HCT116 (cell line): ENCODE data around the gene SH3GL1. TPM values are rescaled to one million over a fixed set of nuclear protein-coding genes. Genes with fewer than 3 reads are reported as not detected.

Experiments
- ATAC-seq: fragments of 200-7000 bp; cut with Tn5 transposase; 2 replicates; pipeline ENCODE4 v1.9.1; 2020; ENCODE audit warnings: mild to moderate bottlenecking, moderate library complexity
- BruUV-seq: library from RNA; stranded (reverse); fragments of 400-500 nt; replicated peaks from 2 replicates; lab custom pipeline; 2021; lab: Mats Ljungman, UMichigan
- CTCF ChIA-PET: fragments of 300-600 bp; sonication (Branson Sonifier 250); formaldehyde crosslinking; loops from one replicate; lab custom pipeline; 2021; ENCODE audit warnings: antibody characterized with exemption; lab: Charles Lee
- POLR2A ChIA-PET: fragments of 300-600, 350-600 bp; sonication (Branson Sonifier 250); formaldehyde crosslinking; loops from one replicate; lab custom pipeline; 2021; ENCODE audit warnings: antibody characterized with exemption; lab: Charles Lee
- RAD21 ChIA-PET, 2 experiments: fragments of 300-600 bp; sonication (Branson Sonifier 250); formaldehyde crosslinking; loops; one replicate each; lab custom pipeline; 2023; ENCODE audit warnings: low total read pairs in 2 of 2; ENCODE audit not compliant: uncharacterized antibody in 2 of 2, unreplicated experiment in 2 of 2, low non-redundant PET in 1 of 2; lab: Charles Lee
- DNase-seq: peaks from one replicate; pipeline ENCODE4 v3.0.0-alpha.2; 2010; ENCODE audit warnings: low read depth, low spot score
- H2AFZ ChIP-seq: fragments of 200-600 bp; shearing (Covaris generic), sonication (generic); 2 replicates; pipeline ENCODE4 v1.6.1; 2017; ENCODE audit warnings: low read depth, mixed run types, mixed read lengths, antibody characterized with exemption, low read length; ENCODE audit not compliant: poor library complexity, severe bottlenecking
- H3K27ac ChIP-seq: 2 replicates; pipeline ENCODE4 v1.5.1; 2012; ENCODE audit warnings: low read depth, low read length
- H3K27me3 ChIP-seq: fragments of 200-600 bp; sonication (generic); 2 replicates; pipeline ENCODE4 v1.6.1; 2016; ENCODE audit warnings: mixed run types, low read length, mixed read lengths; ENCODE audit not compliant: insufficient read depth
- H3K36me3 ChIP-seq, 2 experiments: fragments of 200-500 bp in 1 of 2; fragments of 200-600 bp in 1 of 2; sonication (Bioruptor generic) in 1 of 2; sonication (generic) in 1 of 2; 2 replicates each; pipeline versions ENCODE4 v1.5.1 to v1.6.1; 2014 to 2016; ENCODE audit warnings: low read length in 2 of 2, inconsistent platforms in 1 of 2, mixed read lengths in 1 of 2, mixed run types in 1 of 2; ENCODE audit not compliant: insufficient read depth in 2 of 2, control insufficient read depth in 1 of 2
- H3K4me1 ChIP-seq, 2 experiments: fragments of 200-600 bp in 1 of 2; sonication (generic) in 1 of 2; 2 replicates each; pipeline versions ENCODE4 v1.5.1 to v1.6.1; 2012 to 2017; ENCODE audit warnings: low read length in 2 of 2, inconsistent platforms in 1 of 2, mild to moderate bottlenecking in 1 of 2, mixed read lengths in 1 of 2, mixed run types in 1 of 2, moderate library complexity in 1 of 2; ENCODE audit not compliant: insufficient read depth in 2 of 2, control insufficient read depth in 1 of 2
- H3K4me2 ChIP-seq: fragments of 200-600 bp; sonication (generic); 2 replicates; pipeline ENCODE4 v1.6.1; 2017; ENCODE audit warnings: mixed run types, low read length, mixed read lengths
- H3K4me3 ChIP-seq, 2 experiments: fragments of 200-600 bp in 1 of 2; sonication (generic) in 1 of 2; replicated peaks in 1 of 2; 2 replicates each; pipeline ENCODE4 v1.5.1; 2011 to 2016; ENCODE audit warnings: low read length in 2 of 2, control low read depth in 1 of 2, low read depth in 1 of 2, mild to moderate bottlenecking in 1 of 2, mixed read lengths in 1 of 2, mixed run types in 1 of 2
- H3K79me2 ChIP-seq: fragments of 200-600 bp; sonication (generic); 2 replicates; pipeline ENCODE4 v1.6.1; 2017; ENCODE audit warnings: mild to moderate bottlenecking, mixed run types, low read length, moderate library complexity, mixed read lengths; ENCODE audit not compliant: insufficient read depth
- H3K9ac ChIP-seq: fragments of 200-600 bp; sonication (generic); 2 replicates; pipeline ENCODE4 v1.6.1; 2016; ENCODE audit warnings: low read length, mixed read lengths
- H3K9me2 ChIP-seq: fragments of 200-600 bp; sonication (generic), shearing (Covaris generic); 2 replicates; pipeline ENCODE4 v1.6.1; 2017; ENCODE audit warnings: mixed run types, mild to moderate bottlenecking, moderate library complexity; ENCODE audit not compliant: insufficient read depth
- H3K9me3 ChIP-seq, 2 experiments: fragments of 200-500 bp in 1 of 2; fragments of 200-600 bp in 1 of 2; sonication (Bioruptor generic) in 1 of 2; sonication (generic) in 1 of 2; 2 replicates each; pipeline ENCODE4 v1.6.1; 2014 to 2017; ENCODE audit warnings: low read length in 2 of 2, mixed read lengths in 2 of 2, inconsistent platforms in 1 of 2, low read depth in 1 of 2, mild to moderate bottlenecking in 1 of 2, mixed run types in 1 of 2, moderate library complexity in 1 of 2; ENCODE audit not compliant: control insufficient read depth in 1 of 2, insufficient read depth in 1 of 2
- H4K20me1 ChIP-seq: fragments of 200-600 bp; sonication (generic), shearing (Covaris generic); 2 replicates; pipeline ENCODE4 v1.6.1; 2017; ENCODE audit warnings: mixed run types, mild to moderate bottlenecking, moderate library complexity; ENCODE audit not compliant: insufficient read depth
- CBX3 ChIP-seq: IDR thresholded peaks from 2 replicates; pipeline ENCODE4 v1.6.1; 2012; ENCODE audit warnings: low read depth
- EGR1 ChIP-seq: IDR thresholded peaks from 2 replicates; pipeline ENCODE4 v1.6.1; 2012; ENCODE audit warnings: low read depth
- ELF1 ChIP-seq: IDR thresholded peaks from 2 replicates; pipeline ENCODE4 v1.6.1; 2012; ENCODE audit warnings: low read depth, borderline replicate concordance
- EZH2 ChIP-seq: fragments of 200-600 bp; sonication (generic); IDR thresholded peaks from 2 replicates; pipeline ENCODE4 v1.6.1; 2017; ENCODE audit warnings: antibody characterized with exemption, mixed run types
- EZH2phosphoT487 ChIP-seq: fragments of 200-600 bp; IDR thresholded peaks from 2 replicates; pipeline ENCODE4 v1.6.1; 2018; ENCODE audit warnings: antibody characterized with exemption, borderline replicate concordance
- FOSL1 ChIP-seq: IDR thresholded peaks from 2 replicates; pipeline ENCODE4 v1.6.1; 2012; ENCODE audit warnings: low read depth
- POLR2A ChIP-seq: IDR thresholded peaks from 2 replicates; pipeline ENCODE4 v1.7.0; 2011; ENCODE audit warnings: borderline replicate concordance; ENCODE audit not compliant: insufficient read depth, insufficient read length; ENCODE audit errors: extremely low read depth
- POLR2AphosphoS5 ChIP-seq: IDR thresholded peaks from 2 replicates; pipeline ENCODE4 v1.6.1; 2011; ENCODE audit warnings: mild to moderate bottlenecking, low read depth, low read length, moderate library complexity
- RAD21 ChIP-seq: IDR thresholded peaks from 2 replicates; pipeline ENCODE4 v1.6.1; 2012; ENCODE audit warnings: low read depth, mild to moderate bottlenecking
- SIN3A ChIP-seq: IDR thresholded peaks from 2 replicates; pipeline ENCODE4 v1.6.1; 2012; ENCODE audit warnings: low read depth
- SP1 ChIP-seq: IDR thresholded peaks from 2 replicates; pipeline ENCODE4 v1.6.1; 2012; ENCODE audit warnings: low read depth
- SRF ChIP-seq: IDR thresholded peaks from 2 replicates; pipeline ENCODE4 v1.6.1; 2012; ENCODE audit warnings: low read depth
- TCF7L2 ChIP-seq: IDR thresholded peaks from 2 replicates; pipeline ENCODE4 v1.7.0; 2011; ENCODE audit warnings: borderline replicate concordance, inconsistent platforms; ENCODE audit not compliant: insufficient read depth, insufficient read length; ENCODE audit errors: extremely low read depth
- YY1 ChIP-seq: IDR thresholded peaks from 2 replicates; pipeline ENCODE4 v1.6.1; 2011; ENCODE audit warnings: low read length, low read depth, moderate library complexity, mild to moderate bottlenecking; ENCODE audit not compliant: insufficient replicate concordance; ENCODE audit errors: extremely low read depth
- ZFX ChIP-seq: fragments of 450-650 bp; IDR thresholded peaks from 2 replicates; pipeline ENCODE4 v1.6.1; 2017
- ZNF274 ChIP-seq: fragments of 200-500 bp; sonication (Bioruptor generic); IDR thresholded peaks from 2 replicates; pipeline ENCODE4 v1.6.1; 2014; ENCODE audit warnings: mild to moderate bottlenecking, low read depth, low read length, inconsistent platforms
- intact Hi-C: fragments of 100-400 bp; cut with micrococcal nuclease; formaldehyde crosslinking; loops from 2 replicates; pipeline ENCODE4 v1.10.0; 2022
- total RNA-seq: library from RNA; stranded (reverse); gene quantifications from one replicate; pipeline ENCODE4 v1.2.1, GENCODE V29; 2021; ENCODE audit not compliant: unreplicated experiment
- TF ChIP-seq, protein P1 (sequence below): IDR thresholded peaks from 2 replicates; pipeline ENCODE4 v1.6.1; 2012
- TF ChIP-seq, protein P2 (sequence below), 3 experiments: fragments of 200-600 bp in 1 of 3; sonication (generic) in 1 of 3; IDR thresholded peaks in 2 of 3; conservative IDR thresholded peaks in 1 of 3; 2 replicates each; pipeline ENCODE4 v1.5.1; 2012 to 2017; ENCODE audit warnings: low read depth in 2 of 3, low read length in 2 of 3, antibody characterized with exemption in 1 of 3, borderline replicate concordance in 1 of 3, control low read depth in 1 of 3, mild to moderate bottlenecking in 1 of 3, mixed read lengths in 1 of 3, mixed run types in 1 of 3, moderate library complexity in 1 of 3; ENCODE audit not compliant: insufficient read depth in 1 of 3
- TF ChIP-seq, protein P3 (sequence below): IDR thresholded peaks from 2 replicates; pipeline ENCODE4 v1.6.1; 2012; ENCODE audit warnings: low read depth
- TF ChIP-seq, protein P4 (sequence below): IDR thresholded peaks from 2 replicates; pipeline ENCODE4 v1.6.1; 2011; ENCODE audit warnings: mild to moderate bottlenecking, low read length, moderate library complexity; ENCODE audit not compliant: insufficient replicate concordance; ENCODE audit errors: extremely low read depth

Gene SH3GL1
- total RNA-seq, 1 experiment from 2014 or later = 86.0 TPM

GRCh38 chr19:4389511-4390016, 10.8 kb downstream of the SH3GL1 start:
- H2AFZ ChIP-seq = no peak overlapping the region
- CTCF ChIA-PET = no interaction called here
- no peak overlapping the region for H3K4me2 ChIP-seq
- TF ChIP-seq ZNF274 = no peak
- TF ChIP-seq SP1 = no peak
- TF ChIP-seq CBX3 = no peak
- TF ChIP-seq, protein P1, sequence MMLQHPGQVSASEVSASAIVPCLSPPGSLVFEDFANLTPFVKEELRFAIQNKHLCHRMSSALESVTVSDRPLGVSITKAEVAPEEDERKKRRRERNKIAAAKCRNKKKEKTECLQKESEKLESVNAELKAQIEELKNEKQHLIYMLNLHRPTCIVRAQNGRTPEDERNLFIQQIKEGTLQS = no peak
- no peak for TF ChIP-seq RAD21
- no peak for TF ChIP-seq SIN3A
- no peak for TF ChIP-seq ZFX
- no peak for TF ChIP-seq FOSL1
- TF ChIP-seq YY1 = no peak
- TF ChIP-seq EZH2 = no peak
- no peak for TF ChIP-seq EZH2phosphoT487
- TF ChIP-seq, protein P2, sequence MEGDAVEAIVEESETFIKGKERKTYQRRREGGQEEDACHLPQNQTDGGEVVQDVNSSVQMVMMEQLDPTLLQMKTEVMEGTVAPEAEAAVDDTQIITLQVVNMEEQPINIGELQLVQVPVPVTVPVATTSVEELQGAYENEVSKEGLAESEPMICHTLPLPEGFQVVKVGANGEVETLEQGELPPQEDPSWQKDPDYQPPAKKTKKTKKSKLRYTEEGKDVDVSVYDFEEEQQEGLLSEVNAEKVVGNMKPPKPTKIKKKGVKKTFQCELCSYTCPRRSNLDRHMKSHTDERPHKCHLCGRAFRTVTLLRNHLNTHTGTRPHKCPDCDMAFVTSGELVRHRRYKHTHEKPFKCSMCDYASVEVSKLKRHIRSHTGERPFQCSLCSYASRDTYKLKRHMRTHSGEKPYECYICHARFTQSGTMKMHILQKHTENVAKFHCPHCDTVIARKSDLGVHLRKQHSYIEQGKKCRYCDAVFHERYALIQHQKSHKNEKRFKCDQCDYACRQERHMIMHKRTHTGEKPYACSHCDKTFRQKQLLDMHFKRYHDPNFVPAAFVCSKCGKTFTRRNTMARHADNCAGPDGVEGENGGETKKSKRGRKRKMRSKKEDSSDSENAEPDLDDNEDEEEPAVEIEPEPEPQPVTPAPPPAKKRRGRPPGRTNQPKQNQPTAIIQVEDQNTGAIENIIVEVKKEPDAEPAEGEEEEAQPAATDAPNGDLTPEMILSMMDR (IDR thresholded peaks at IDR 0.05 in 2 of 3, conservative IDR thresholded peaks at IDR 0.05 in 1 of 3; ENCODE audit: borderline replicate concordance in 1 of 3, insufficient read depth in 1 of 3, low read depth in 2 of 3, low read length in 2 of 3) = no peak
- TF ChIP-seq, protein P3, sequence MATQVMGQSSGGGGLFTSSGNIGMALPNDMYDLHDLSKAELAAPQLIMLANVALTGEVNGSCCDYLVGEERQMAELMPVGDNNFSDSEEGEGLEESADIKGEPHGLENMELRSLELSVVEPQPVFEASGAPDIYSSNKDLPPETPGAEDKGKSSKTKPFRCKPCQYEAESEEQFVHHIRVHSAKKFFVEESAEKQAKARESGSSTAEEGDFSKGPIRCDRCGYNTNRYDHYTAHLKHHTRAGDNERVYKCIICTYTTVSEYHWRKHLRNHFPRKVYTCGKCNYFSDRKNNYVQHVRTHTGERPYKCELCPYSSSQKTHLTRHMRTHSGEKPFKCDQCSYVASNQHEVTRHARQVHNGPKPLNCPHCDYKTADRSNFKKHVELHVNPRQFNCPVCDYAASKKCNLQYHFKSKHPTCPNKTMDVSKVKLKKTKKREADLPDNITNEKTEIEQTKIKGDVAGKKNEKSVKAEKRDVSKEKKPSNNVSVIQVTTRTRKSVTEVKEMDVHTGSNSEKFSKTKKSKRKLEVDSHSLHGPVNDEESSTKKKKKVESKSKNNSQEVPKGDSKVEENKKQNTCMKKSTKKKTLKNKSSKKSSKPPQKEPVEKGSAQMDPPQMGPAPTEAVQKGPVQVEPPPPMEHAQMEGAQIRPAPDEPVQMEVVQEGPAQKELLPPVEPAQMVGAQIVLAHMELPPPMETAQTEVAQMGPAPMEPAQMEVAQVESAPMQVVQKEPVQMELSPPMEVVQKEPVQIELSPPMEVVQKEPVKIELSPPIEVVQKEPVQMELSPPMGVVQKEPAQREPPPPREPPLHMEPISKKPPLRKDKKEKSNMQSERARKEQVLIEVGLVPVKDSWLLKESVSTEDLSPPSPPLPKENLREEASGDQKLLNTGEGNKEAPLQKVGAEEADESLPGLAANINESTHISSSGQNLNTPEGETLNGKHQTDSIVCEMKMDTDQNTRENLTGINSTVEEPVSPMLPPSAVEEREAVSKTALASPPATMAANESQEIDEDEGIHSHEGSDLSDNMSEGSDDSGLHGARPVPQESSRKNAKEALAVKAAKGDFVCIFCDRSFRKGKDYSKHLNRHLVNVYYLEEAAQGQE = no peak
- TF ChIP-seq TCF7L2 = no peak
- TF ChIP-seq, protein P4, sequence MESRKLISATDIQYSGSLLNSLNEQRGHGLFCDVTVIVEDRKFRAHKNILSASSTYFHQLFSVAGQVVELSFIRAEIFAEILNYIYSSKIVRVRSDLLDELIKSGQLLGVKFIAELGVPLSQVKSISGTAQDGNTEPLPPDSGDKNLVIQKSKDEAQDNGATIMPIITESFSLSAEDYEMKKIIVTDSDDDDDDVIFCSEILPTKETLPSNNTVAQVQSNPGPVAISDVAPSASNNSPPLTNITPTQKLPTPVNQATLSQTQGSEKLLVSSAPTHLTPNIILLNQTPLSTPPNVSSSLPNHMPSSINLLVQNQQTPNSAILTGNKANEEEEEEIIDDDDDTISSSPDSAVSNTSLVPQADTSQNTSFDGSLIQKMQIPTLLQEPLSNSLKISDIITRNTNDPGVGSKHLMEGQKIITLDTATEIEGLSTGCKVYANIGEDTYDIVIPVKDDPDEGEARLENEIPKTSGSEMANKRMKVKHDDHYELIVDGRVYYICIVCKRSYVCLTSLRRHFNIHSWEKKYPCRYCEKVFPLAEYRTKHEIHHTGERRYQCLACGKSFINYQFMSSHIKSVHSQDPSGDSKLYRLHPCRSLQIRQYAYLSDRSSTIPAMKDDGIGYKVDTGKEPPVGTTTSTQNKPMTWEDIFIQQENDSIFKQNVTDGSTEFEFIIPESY = no peak
- TF ChIP-seq ELF1 = no peak
- TF ChIP-seq POLR2A = no peak
- TF ChIP-seq EGR1 = no peak
- no peak for TF ChIP-seq SRF
- TF ChIP-seq POLR2AphosphoS5 = no peak
- TF ChIP-seq, all 23 proteins: peak for 0
- Histone ChIP-seq H3K79me2 (peaks cover 96% of the 10 kb centered on the region), H3K9me3 (no peaks in the 10 kb centered on the region), H3K4me1 (no peaks in the 10 kb centered on the region), H4K20me1 (peaks cover 4% of the 10 kb centered on the region; the same call in 1 of the 2 replicates), H3K27ac (no peak overlapping the region), H3K9ac (no peak overlapping the region), H3K36me3 (peaks cover 4% of the 10 kb centered on the region in 2 experiments; a peak in 3 of 4 replicates), H3K4me3 (no peak overlapping the region), H3K9me2 (no peaks in the 10 kb centered on the region), H3K27me3 (no peaks in the 10 kb centered on the region)
- no TSS peak for BruUV-seq
- ATAC-seq (no peak), DNase-seq (no peak)
- RAD21 ChIA-PET = no interaction called here
- intact Hi-C loops = no loop called here
- POLR2A ChIA-PET = no interaction called here
